ENCODE data around the gene NXPE2.

The NXPE2 gene

GRCh38 chr11:114736806-114737205, 58.5 kb downstream of the NXPE2 start:
- no peak for TF ChIP-seq CTCF (IDR thresholded peaks at IDR 0.05; ENCODE audit: low read depth, low read length, missing control alignments)
- in situ Hi-C loops (cut with HindIII; ENCODE audit: low sequenced_read_pairs): no loop called here
- no peak for DNase-seq (ENCODE audit: low read depth)
- no peak overlapping the region for H3K4me3 ChIP-seq (ENCODE audit: low read depth, low read length)

GRCh38 chr11:114738954-114739353, 60.6 kb downstream of the NXPE2 start:
- in situ Hi-C loops (cut with HindIII; ENCODE audit: low sequenced_read_pairs): no loop called here
- DNase-seq (ENCODE audit: low read depth): peak; percentile 26
- no peak overlapping the region for H3K4me3 ChIP-seq (ENCODE audit: low read depth, low read length)
- TF ChIP-seq CTCF (IDR thresholded peaks at IDR 0.05; ENCODE audit: low read depth, low read length, missing control alignments): peak; percentile 89

- DNase-seq (ENCODE audit: low read depth): no peak
- TF ChIP-seq CTCF (IDR thresholded peaks at IDR 0.05; ENCODE audit: low read depth, low read length, missing control alignments): no peak
- in situ Hi-C loops (cut with HindIII; ENCODE audit: low sequenced_read_pairs): no loop called here
- H3K4me3 ChIP-seq (ENCODE audit: low read depth, low read length): no peak overlapping the region
Observed at GRCh38 chr11:114745150-114745671, 66.9 kb downstream of the NXPE2 start.

GRCh38 chr11:114746013-114746412, 67.7 kb downstream of the NXPE2 start:
- DNase-seq (ENCODE audit: low read depth): no peak
- no peak for TF ChIP-seq CTCF (IDR thresholded peaks at IDR 0.05; ENCODE audit: low read depth, low read length, missing control alignments)
- in situ Hi-C loops (cut with HindIII; ENCODE audit: low sequenced_read_pairs): no loop called here
- H3K4me3 ChIP-seq (ENCODE audit: low read depth, low read length): no peak overlapping the region
